ENCODE data around the gene NFIA.

NFIA gene

GRCh38 chr1:61255358-61255703, 173.0 kb downstream of the NFIA start:
- TF ChIP-seq CTCF (conservative IDR thresholded peaks at IDR 0.05; ENCODE audit: low read depth, low read length): no peak
- no peaks in the 10 kb centered on the region for H4K20me1 ChIP-seq (ENCODE audit: insufficient read depth)
- H3K27ac ChIP-seq: no peak overlapping the region
- no peaks in the 10 kb centered on the region for H3K36me3 ChIP-seq (ENCODE audit: insufficient read depth)
- peaks cover 29% of the 10 kb centered on the region for H3K4me1 ChIP-seq (ENCODE audit: low read depth, poor library complexity, severe bottlenecking)
- no peaks in the 10 kb centered on the region for H3K79me2 ChIP-seq (ENCODE audit: insufficient read depth, low read depth)
- H3K9ac ChIP-seq: no peak overlapping the region
- H2AFZ ChIP-seq (ENCODE audit: low read depth): no peak overlapping the region
- H3K4me2 ChIP-seq: peak overlapping the region; percentile 30; the same call in 1 of the 2 replicates
- H3K27me3 ChIP-seq (ENCODE audit: insufficient read depth, low read depth): no peaks in the 10 kb centered on the region
- no peak overlapping the region for H3K4me3 ChIP-seq (IDR thresholded peaks at IDR 0.05; ENCODE audit: insufficient read depth, low read depth, low read length)

- Histone ChIP-seq H3K9ac (no peak overlapping the region), H2AFZ (ENCODE audit: low read depth) (no peak overlapping the region), H3K27ac (no peak overlapping the region), H3K4me2 (no peak overlapping the region), H4K20me1 (ENCODE audit: insufficient read depth) (no peaks in the 10 kb centered on the region), H3K4me1 (ENCODE audit: low read depth, poor library complexity, severe bottlenecking) (peaks cover 12% of the 10 kb centered on the region), H3K79me2 (ENCODE audit: insufficient read depth, low read depth) (no peaks in the 10 kb centered on the region), H3K27me3 (ENCODE audit: insufficient read depth, low read depth) (no peaks in the 10 kb centered on the region), H3K36me3 (ENCODE audit: insufficient read depth) (no peaks in the 10 kb centered on the region), H3K4me3 (IDR thresholded peaks at IDR 0.05; ENCODE audit: insufficient read depth, low read depth, low read length) (no peak overlapping the region)
- no peak for TF ChIP-seq CTCF (conservative IDR thresholded peaks at IDR 0.05; ENCODE audit: low read depth, low read length)
Measured at GRCh38 chr1:61259379-61260148, 177.2 kb downstream of the NFIA start.

GRCh38 chr1:61260171-61260570, 177.8 kb downstream of the NFIA start:
- peaks cover 6% of the 10 kb centered on the region for H3K4me1 ChIP-seq (ENCODE audit: low read depth, poor library complexity, severe bottlenecking)
- TF ChIP-seq CTCF (conservative IDR thresholded peaks at IDR 0.05; ENCODE audit: low read depth, low read length): no peak
- H2AFZ ChIP-seq (ENCODE audit: low read depth): no peak overlapping the region
- no peaks in the 10 kb centered on the region for H3K79me2 ChIP-seq (ENCODE audit: insufficient read depth, low read depth)
- no peak overlapping the region for H3K4me3 ChIP-seq (IDR thresholded peaks at IDR 0.05; ENCODE audit: insufficient read depth, low read depth, low read length)
- H4K20me1 ChIP-seq (ENCODE audit: insufficient read depth): no peaks in the 10 kb centered on the region
- H3K36me3 ChIP-seq (ENCODE audit: insufficient read depth): no peaks in the 10 kb centered on the region
- no peak overlapping the region for H3K4me2 ChIP-seq
- H3K27me3 ChIP-seq (ENCODE audit: insufficient read depth, low read depth): no peaks in the 10 kb centered on the region
- no peak overlapping the region for H3K27ac ChIP-seq
- H3K9ac ChIP-seq: no peak overlapping the region

GRCh38 chr1:61261595-61261994, 179.2 kb downstream of the NFIA start:
- H3K36me3 ChIP-seq (ENCODE audit: insufficient read depth): no peaks in the 10 kb centered on the region
- H3K27ac ChIP-seq: no peak overlapping the region
- no peak overlapping the region for H3K4me3 ChIP-seq (IDR thresholded peaks at IDR 0.05; ENCODE audit: insufficient read depth, low read depth, low read length)
- H2AFZ ChIP-seq (ENCODE audit: low read depth): no peak overlapping the region
- no peak for TF ChIP-seq CTCF (conservative IDR thresholded peaks at IDR 0.05; ENCODE audit: low read depth, low read length)
- no peak overlapping the region for H3K9ac ChIP-seq
- H3K4me2 ChIP-seq: no peak overlapping the region
- no peaks in the 10 kb centered on the region for H4K20me1 ChIP-seq (ENCODE audit: insufficient read depth)
- H3K27me3 ChIP-seq (ENCODE audit: insufficient read depth, low read depth): no peaks in the 10 kb centered on the region
- H3K79me2 ChIP-seq (ENCODE audit: insufficient read depth, low read depth): no peaks in the 10 kb centered on the region
- H3K4me1 ChIP-seq (ENCODE audit: low read depth, poor library complexity, severe bottlenecking): no peaks in the 10 kb centered on the region
